DND-41 (cell line): ENCODE results near the gene LAPTM4A.
A peak's percentile ranks its signal among the peaks of the same experiment; 100 is the strongest.

Experiments
- ATAC-seq: fragments of 200-7000 bp; cut with Tn5 transposase; 3 replicates; pipeline ENCODE4 v1.9.1; 2021; ENCODE audit warnings: low read depth; ENCODE audit not compliant: insufficient read depth
- DNase-seq: peaks from one replicate; pipeline ENCODE4 v3.0.0-alpha.2; 2020
- H2AFZ ChIP-seq: 2 replicates; pipeline ENCODE4 v1.6.0; 2012; ENCODE audit warnings: low read depth, low read length
- H3K27ac ChIP-seq: 2 replicates; pipeline ENCODE4 v1.5.1; 2012; ENCODE audit warnings: low read length, inconsistent platforms
- H3K27me3 ChIP-seq: fragments of 200-600 bp; sonication (generic); 2 replicates; pipeline ENCODE4 v1.6.0; 2012; ENCODE audit warnings: low read length, mild to moderate bottlenecking, inconsistent platforms; ENCODE audit not compliant: insufficient read depth, poor library complexity
- H3K36me3 ChIP-seq: 2 replicates; pipeline ENCODE4 v1.5.1; 2012; ENCODE audit warnings: low read length, inconsistent platforms; ENCODE audit not compliant: insufficient read depth
- H3K4me1 ChIP-seq: 2 replicates; pipeline ENCODE4 v1.5.1; 2012; ENCODE audit warnings: mild to moderate bottlenecking, low read length; ENCODE audit not compliant: insufficient read depth
- H3K4me2 ChIP-seq: 2 replicates; pipeline ENCODE4 v1.6.0; 2012; ENCODE audit warnings: mild to moderate bottlenecking, moderate library complexity, low read length, inconsistent platforms; ENCODE audit not compliant: insufficient read depth
- H3K4me3 ChIP-seq, 2 experiments: fragments of 200-600 bp in 1 of 2; shearing (Covaris generic) in 1 of 2; 2 replicates each; pipeline ENCODE4 v1.5.1; 2012 to 2016; ENCODE audit warnings: inconsistent platforms in 2 of 2, low read length in 2 of 2, mild to moderate bottlenecking in 2 of 2, low read depth in 1 of 2, moderate library complexity in 1 of 2
- H3K79me2 ChIP-seq: 2 replicates; pipeline ENCODE4 v1.6.0; 2012; ENCODE audit warnings: low read length, inconsistent platforms; ENCODE audit not compliant: insufficient read depth
- H3K9ac ChIP-seq: 2 replicates; pipeline ENCODE4 v1.6.0; 2012; ENCODE audit warnings: low read depth, mild to moderate bottlenecking, inconsistent platforms, low read length, moderate library complexity
- H3K9me3 ChIP-seq: 2 replicates; pipeline ENCODE4 v1.5.1; 2012; ENCODE audit warnings: low read length, moderate library complexity, mild to moderate bottlenecking, inconsistent platforms; ENCODE audit not compliant: insufficient read depth, severe bottlenecking
- H4K20me1 ChIP-seq: 2 replicates; pipeline ENCODE4 v1.6.0; 2012; ENCODE audit warnings: low read length; ENCODE audit not compliant: insufficient read depth
- CTCF ChIP-seq: IDR thresholded peaks from 2 replicates; pipeline ENCODE4 v1.5.1; 2012; ENCODE audit warnings: borderline replicate concordance, low read length, moderate library complexity, mild to moderate bottlenecking; ENCODE audit not compliant: poor library complexity, severe bottlenecking; ENCODE audit errors: extremely low read depth
- EZH2 ChIP-seq: IDR thresholded peaks from 3 replicates; pipeline ENCODE4 v1.6.1; 2012; ENCODE audit warnings: borderline replicate concordance, low read depth, mild to moderate bottlenecking, moderate library complexity, low read length, inconsistent platforms; ENCODE audit not compliant: severe bottlenecking

The LAPTM4A gene

DNA sequence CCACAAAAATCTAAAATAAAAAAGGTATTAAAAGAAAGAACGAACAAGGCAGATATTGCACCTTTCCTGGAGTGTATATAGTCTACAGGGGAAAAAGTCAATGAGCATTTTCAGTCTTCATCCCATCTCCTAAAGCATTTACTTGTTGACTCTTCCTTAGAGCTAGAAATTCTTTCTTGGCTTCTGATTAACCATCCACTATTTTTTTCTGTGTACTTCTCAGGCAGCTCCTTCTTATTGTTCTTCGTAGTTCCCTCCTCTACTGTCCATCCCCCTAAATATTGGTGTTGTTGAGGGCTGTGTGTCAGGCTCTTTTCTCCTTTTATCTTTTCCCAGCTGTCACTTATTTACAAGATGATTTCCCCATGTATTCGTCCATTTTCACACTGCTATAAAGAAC is 3.5 kb upstream of the LAPTM4A start:
- peaks cover 16% of the 10 kb centered on the region for H3K4me1 ChIP-seq
- H3K9me3 ChIP-seq: no peaks in the 10 kb centered on the region
- TF ChIP-seq EZH2 (no peak), CTCF (no peak)
- H3K36me3 ChIP-seq: no peaks in the 10 kb centered on the region
- no peak overlapping the region for H3K27ac ChIP-seq
- no peak overlapping the region for H3K4me2 ChIP-seq
- H4K20me1 ChIP-seq: peaks cover 6% of the 10 kb centered on the region; the same call in 1 of the 2 replicates
- H3K27me3 ChIP-seq: peaks cover 16% of the 10 kb centered on the region
- H2AFZ ChIP-seq: no peak overlapping the region
- no peak for DNase-seq
- peaks cover 15% of the 10 kb centered on the region for H3K79me2 ChIP-seq
- no peak for ATAC-seq
- H3K9ac ChIP-seq: no peak overlapping the region
- no peak overlapping the region for H3K4me3 ChIP-seq

DNA sequence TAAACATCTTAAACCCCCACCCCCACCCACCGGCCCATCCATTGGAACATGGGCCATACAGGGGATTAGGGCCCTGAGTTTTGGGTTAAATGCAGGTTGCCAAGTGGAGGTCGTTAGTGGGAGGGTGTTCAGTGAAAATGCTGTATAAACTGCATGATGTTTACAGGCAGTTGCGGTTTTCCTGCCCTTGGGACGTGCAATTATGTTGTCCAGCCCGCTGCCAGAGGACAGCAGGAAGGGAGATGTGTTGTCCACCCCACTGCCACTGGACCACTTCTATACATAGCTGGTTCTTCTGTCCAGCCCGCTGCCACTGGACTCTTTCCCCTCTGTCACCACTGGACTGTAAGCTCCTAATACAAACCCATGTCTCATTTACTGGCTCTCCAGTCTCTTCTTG is 2.7 kb upstream of the LAPTM4A start:
- no peak overlapping the region for H3K9ac ChIP-seq
- no peak overlapping the region for H3K4me2 ChIP-seq
- H3K27me3 ChIP-seq: peaks cover 16% of the 10 kb centered on the region
- DNase-seq: no peak
- peaks cover 23% of the 10 kb centered on the region for H3K79me2 ChIP-seq
- no peak for ATAC-seq
- TF ChIP-seq CTCF: no peak
- TF ChIP-seq EZH2: no peak
- no peaks in the 10 kb centered on the region for H3K9me3 ChIP-seq
- no peak overlapping the region for H3K4me3 ChIP-seq
- H4K20me1 ChIP-seq: peaks cover 8% of the 10 kb centered on the region; the same call in 1 of the 2 replicates
- H3K36me3 ChIP-seq: no peaks in the 10 kb centered on the region
- peaks cover 25% of the 10 kb centered on the region for H3K4me1 ChIP-seq
- no peak overlapping the region for H2AFZ ChIP-seq
- H3K27ac ChIP-seq: no peak overlapping the region

- Histone ChIP-seq H3K36me3 (no peaks in the 10 kb centered on the region), H2AFZ (peak overlapping the region; percentile 87), H3K79me2 (peaks cover 36% of the 10 kb centered on the region), H3K9ac (no peak overlapping the region), H3K4me2 (peak overlapping the region; percentile 71), H4K20me1 (peaks cover 14% of the 10 kb centered on the region; the same call in 1 of the 2 replicates), H3K4me1 (peaks cover 35% of the 10 kb centered on the region), H3K27ac (no peak overlapping the region), H3K4me3 (no peak overlapping the region), H3K9me3 (no peaks in the 10 kb centered on the region), H3K27me3 (peaks cover 16% of the 10 kb centered on the region)
- no peak for DNase-seq
- no peak for ATAC-seq
- no peak for TF ChIP-seq EZH2
- TF ChIP-seq CTCF: no peak
Observed at GRCh38 chr2:20052861-20053281, 1.4 kb upstream of the LAPTM4A start.
